ENCODE measurements around the gene NBPF11.
"Not testable (repeated sequence)": the region's sequence is repeated elsewhere in the genome, so short reads cannot be mapped to it uniquely, and the experiment has no call there.

The NBPF11 gene, protein sequence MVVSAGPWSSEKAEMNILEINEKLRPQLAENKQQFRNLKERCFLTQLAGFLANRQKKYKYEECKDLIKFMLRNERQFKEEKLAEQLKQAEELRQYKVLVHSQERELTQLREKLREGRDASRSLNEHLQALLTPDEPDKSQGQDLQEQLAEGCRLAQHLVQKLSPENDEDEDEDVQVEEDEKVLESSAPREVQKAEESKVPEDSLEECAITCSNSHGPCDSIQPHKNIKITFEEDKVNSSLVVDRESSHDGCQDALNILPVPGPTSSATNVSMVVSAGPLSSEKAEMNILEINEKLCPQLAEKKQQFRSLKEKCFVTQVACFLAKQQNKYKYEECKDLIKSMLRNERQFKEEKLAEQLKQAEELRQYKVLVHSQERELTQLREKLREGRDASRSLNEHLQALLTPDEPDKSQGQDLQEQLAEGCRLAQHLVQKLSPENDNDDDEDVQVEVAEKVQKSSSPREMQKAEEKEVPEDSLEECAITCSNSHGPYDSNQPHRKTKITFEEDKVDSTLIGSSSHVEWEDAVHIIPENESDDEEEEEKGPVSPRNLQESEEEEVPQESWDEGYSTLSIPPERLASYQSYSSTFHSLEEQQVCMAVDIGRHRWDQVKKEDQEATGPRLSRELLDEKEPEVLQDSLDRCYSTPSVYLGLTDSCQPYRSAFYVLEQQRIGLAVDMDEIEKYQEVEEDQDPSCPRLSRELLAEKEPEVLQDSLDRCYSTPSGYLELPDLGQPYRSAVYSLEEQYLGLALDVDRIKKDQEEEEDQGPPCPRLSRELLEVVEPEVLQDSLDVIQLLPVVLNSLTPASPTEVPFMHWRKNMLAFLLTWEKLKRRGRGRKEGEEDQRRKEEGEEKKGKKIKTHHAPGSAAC

GRCh38 chr1:148151911-148152656 lies at the start of gene NBPF11:
NBPF11 (minus strand) TSS chr1:148152281; CDS start chr1:148127003, 25,278 bp downstream.
- H3K36me3 Mint-ChIP-seq (ENCODE audit: low read depth); H3K27me3 Mint-ChIP-seq; H3K9me3 Mint-ChIP-seq: not testable (repeated sequence)
- Mint-ChIP-seq H3K4me3 (peak within 1 kb of the TSS; percentile 96), H3K4me1 (peaks cover 23% of the 10 kb centered on the region), H3K27ac (peak within 1 kb of the TSS; percentile 88)
- ATAC-seq (peak; percentile 98), DNase-seq (peak; percentile 84)

DNA sequence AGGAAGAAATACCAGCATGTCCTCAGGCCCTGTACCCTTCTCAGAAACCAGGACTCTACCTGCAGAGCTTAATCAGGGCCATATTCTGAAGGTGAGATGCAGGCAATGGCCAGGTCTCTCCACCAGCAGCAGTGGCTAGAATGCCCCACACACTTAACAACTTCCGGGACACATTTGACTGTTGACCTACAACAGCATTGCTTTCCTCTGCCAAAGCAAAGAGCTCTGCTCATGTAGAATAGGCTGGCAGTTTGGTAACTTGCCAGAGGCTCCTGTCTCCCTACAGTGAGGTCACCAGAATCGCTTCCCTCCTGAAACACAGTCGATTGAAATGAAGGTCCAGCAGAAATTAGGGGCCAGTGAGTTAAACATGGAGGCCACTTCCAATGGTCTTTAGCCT lies 45.3 kb upstream of the NBPF11 start:
- not testable (repeated sequence) for H3K9me3 Mint-ChIP-seq; H3K36me3 Mint-ChIP-seq (ENCODE audit: low read depth); H3K4me3 Mint-ChIP-seq; H3K27ac Mint-ChIP-seq; ATAC-seq; H3K4me1 Mint-ChIP-seq; DNase-seq; H3K27me3 Mint-ChIP-seq

GRCh38 chr1:148196949-148197348 lies 44.9 kb upstream of the NBPF11 start:
- H3K27ac Mint-ChIP-seq; H3K9me3 Mint-ChIP-seq; H3K36me3 Mint-ChIP-seq (ENCODE audit: low read depth); DNase-seq; H3K27me3 Mint-ChIP-seq; H3K4me3 Mint-ChIP-seq; H3K4me1 Mint-ChIP-seq: not testable (repeated sequence)
- ATAC-seq: peak; percentile 52

DNA sequence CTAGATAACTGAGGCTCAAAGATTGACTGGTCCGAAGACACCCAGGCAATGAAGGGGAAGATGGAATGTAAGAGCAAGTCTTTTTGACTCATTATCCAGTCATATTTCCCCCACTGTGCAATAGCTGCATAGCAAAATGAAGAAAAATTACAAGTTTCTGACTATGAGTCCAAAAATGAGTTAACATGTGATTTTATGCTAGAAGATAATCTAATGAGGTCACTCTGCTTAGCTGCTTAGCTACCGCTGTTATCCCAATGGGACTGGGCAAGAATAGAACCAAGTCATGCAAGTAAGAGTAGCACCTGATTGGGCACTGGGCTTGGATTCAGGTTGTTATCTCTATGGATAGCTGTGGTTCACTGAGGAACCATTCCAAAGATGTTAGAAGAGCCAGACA lies 43.0 kb upstream of the NBPF11 start:
- not testable (repeated sequence) for H3K9me3 Mint-ChIP-seq

GRCh38 chr1:148188768-148189167 lies 36.7 kb upstream of the NBPF11 start:
- H3K27me3 Mint-ChIP-seq; H3K36me3 Mint-ChIP-seq (ENCODE audit: low read depth); H3K4me1 Mint-ChIP-seq; ATAC-seq; H3K27ac Mint-ChIP-seq; H3K9me3 Mint-ChIP-seq; H3K4me3 Mint-ChIP-seq; DNase-seq: not testable (repeated sequence)

More for the DNA sequence above, 43.0 kb upstream of the NBPF11 start:
- ATAC-seq; H3K27me3 Mint-ChIP-seq; H3K27ac Mint-ChIP-seq; H3K36me3 Mint-ChIP-seq (ENCODE audit: low read depth); H3K4me1 Mint-ChIP-seq; H3K4me3 Mint-ChIP-seq; DNase-seq: not testable (repeated sequence)

DNA sequence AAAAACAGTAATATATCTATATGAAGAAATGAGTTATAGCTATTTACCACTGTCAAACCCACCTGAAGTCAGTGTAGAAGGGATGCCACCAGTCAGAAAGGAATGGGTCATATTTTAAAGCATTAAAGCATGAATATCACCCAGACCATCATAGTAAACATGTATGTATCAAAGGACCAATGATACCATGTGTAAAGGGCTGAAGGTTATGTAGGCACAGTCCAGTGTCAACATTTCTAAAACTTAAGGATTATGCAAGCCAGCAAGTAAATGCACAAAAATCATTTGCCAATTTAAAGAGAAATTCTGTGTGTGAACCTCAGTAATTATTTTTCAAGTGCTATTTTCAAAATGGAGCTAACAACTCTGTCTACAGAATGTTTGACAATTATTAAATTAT lies 26.6 kb upstream of the NBPF11 start:
- not testable (repeated sequence) for H3K27me3 Mint-ChIP-seq, ATAC-seq

GRCh38 chr1:148175414-148175813 lies 23.3 kb upstream of the NBPF11 start:
- not testable (repeated sequence) for H3K27ac Mint-ChIP-seq; H3K36me3 Mint-ChIP-seq (ENCODE audit: low read depth); ATAC-seq; H3K4me1 Mint-ChIP-seq; H3K9me3 Mint-ChIP-seq; H3K27me3 Mint-ChIP-seq; DNase-seq; H3K4me3 Mint-ChIP-seq

More for the DNA sequence above, 26.6 kb upstream of the NBPF11 start:
- not testable (repeated sequence) for H3K27ac Mint-ChIP-seq; H3K36me3 Mint-ChIP-seq (ENCODE audit: low read depth); H3K9me3 Mint-ChIP-seq; DNase-seq; H3K4me1 Mint-ChIP-seq; H3K4me3 Mint-ChIP-seq

GRCh38 chr1:148171995-148172394 lies 19.9 kb upstream of the NBPF11 start:
- not testable (repeated sequence) for ATAC-seq; H3K27me3 Mint-ChIP-seq; H3K9me3 Mint-ChIP-seq; H3K36me3 Mint-ChIP-seq (ENCODE audit: low read depth); DNase-seq; H3K27ac Mint-ChIP-seq; H3K4me3 Mint-ChIP-seq; H3K4me1 Mint-ChIP-seq

- Mint-ChIP-seq H3K27ac (no peak overlapping the region), H3K27me3 (peaks cover 9% of the 10 kb centered on the region), H3K4me3 (no peak overlapping the region), H3K9me3 (no peaks in the 10 kb centered on the region), H3K4me1 (peaks cover 3% of the 10 kb centered on the region), H3K36me3 (ENCODE audit: low read depth) (no peaks in the 10 kb centered on the region)
- DNase-seq (no peak), ATAC-seq (no peak)
These were observed 14.7 kb upstream of the NBPF11 start for GRCh38 chr1:148166558-148167492.

- peaks cover 8% of the 10 kb centered on the region for H3K4me1 Mint-ChIP-seq
- peaks cover 21% of the 10 kb centered on the region for H3K27me3 Mint-ChIP-seq
- H3K27ac Mint-ChIP-seq: no peak overlapping the region
- no peaks in the 10 kb centered on the region for H3K9me3 Mint-ChIP-seq
- H3K4me3 Mint-ChIP-seq: no peak overlapping the region
- no peaks in the 10 kb centered on the region for H3K36me3 Mint-ChIP-seq (ENCODE audit: low read depth)
- DNase-seq (no peak), ATAC-seq (no peak)
These were observed 10.3 kb upstream of the NBPF11 start for GRCh38 chr1:148162363-148162762.

DNA sequence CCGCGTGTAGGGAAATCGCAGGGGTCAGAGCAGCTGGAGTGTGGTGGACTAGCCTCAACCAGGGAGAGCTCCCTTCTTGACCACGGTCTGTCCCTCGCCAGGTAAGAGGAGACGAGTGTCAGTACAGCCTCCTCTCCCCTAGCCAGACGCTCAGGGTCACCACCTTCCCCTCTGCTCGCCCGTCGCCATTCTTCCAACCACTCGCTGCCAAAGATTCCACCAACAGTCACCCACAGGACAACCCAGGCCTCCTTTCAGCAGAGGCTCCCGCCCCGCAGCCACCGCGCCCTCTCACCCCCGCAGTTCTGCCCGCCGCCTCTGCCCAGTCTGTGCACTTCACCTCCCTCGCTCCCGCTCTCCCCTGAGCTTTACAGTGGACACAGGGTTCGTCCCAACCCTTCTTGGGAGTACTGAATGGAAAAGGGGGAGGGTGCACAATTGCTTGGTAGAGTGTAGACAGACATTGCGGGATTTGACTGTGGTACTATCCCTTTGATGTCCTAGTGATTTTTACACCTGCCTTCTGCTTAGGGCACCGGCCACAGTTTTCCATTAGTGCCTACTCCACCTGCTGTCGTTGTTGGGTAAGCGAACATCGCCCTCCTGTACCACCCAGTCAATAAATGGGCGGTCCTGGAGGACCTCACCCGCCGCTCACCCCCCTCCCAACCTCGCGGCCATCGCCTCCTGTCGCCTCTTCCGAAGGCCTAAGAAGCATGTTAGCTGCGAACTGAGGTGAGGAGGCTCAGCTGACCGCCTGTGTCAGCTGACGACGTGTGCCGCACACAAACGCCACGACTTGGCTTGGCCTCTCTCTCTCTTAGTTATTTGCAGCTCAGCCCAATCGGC lies 9.2 kb upstream of the NBPF11 start:
- DNase-seq (no peak), ATAC-seq (no peak)
- Mint-ChIP-seq H3K36me3 (ENCODE audit: low read depth) (no peaks in the 10 kb centered on the region), H3K27ac (no peak overlapping the region), H3K27me3 (peaks cover 18% of the 10 kb centered on the region), H3K4me3 (no peak overlapping the region), H3K9me3 (no peaks in the 10 kb centered on the region), H3K4me1 (peaks cover 6% of the 10 kb centered on the region)

DNA sequence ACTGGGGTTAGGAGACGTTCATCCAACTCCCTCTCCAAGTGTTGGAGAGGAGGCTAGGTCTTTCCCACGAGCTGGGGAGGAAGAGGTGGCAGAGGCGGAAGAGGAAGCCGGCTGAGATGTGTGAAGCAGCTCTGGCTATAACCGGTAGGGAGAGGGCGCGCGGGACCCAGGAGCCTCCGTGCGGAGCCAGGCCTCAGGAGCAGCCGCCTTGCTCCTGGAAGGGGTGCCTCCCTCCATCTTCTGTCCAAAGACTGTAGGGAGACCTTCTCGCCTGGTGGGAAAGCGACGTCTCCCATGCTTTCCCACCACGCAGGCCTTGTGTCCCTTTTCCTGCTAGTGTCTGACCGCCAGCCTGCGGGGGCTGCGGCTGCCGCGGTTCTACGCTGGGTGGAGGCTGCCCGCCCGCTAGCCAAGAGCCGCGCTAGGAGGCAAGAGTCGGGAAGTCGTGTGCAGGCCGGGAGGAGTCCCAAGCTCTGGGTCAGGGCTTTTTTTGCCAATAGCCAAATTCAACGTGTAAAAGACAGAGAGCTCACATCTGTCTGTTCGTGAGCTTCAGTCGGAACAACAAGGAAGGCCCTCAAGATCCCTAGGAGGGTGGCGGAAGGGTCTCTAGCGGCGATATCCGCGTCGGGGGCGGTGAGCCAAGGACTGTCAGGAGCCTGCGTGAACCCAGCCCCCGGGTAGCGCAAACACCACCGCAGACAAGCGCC lies 8.4 kb upstream of the NBPF11 start:
- H3K9me3 Mint-ChIP-seq: no peaks in the 10 kb centered on the region
- no peak overlapping the region for H3K4me3 Mint-ChIP-seq
- peaks cover 13% of the 10 kb centered on the region for H3K4me1 Mint-ChIP-seq
- no peak for ATAC-seq
- no peaks in the 10 kb centered on the region for H3K36me3 Mint-ChIP-seq (ENCODE audit: low read depth)
- peaks cover 18% of the 10 kb centered on the region for H3K27me3 Mint-ChIP-seq
- H3K27ac Mint-ChIP-seq: no peak overlapping the region
- DNase-seq: no peak

DNA sequence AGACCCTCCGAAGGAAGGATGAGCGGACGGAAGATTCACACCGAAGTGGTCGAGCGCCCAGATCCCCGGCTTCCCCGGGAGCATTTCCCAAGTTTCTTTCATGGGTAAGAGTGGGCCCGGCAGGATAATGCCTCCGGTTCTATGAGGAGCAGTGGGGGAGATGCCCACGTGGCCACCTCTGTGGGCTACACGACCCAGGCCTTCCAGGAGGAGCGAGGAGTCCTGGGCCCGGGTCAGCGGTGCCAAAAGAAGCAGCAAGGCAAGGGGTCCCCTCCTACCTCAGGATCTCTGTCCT lies 7.9 kb upstream of the NBPF11 start:
- DNase-seq: no peak
- Mint-ChIP-seq H3K27me3 (peaks cover 18% of the 10 kb centered on the region), H3K9me3 (no peaks in the 10 kb centered on the region), H3K27ac (no peak overlapping the region), H3K4me3 (no peak overlapping the region), H3K36me3 (ENCODE audit: low read depth) (no peaks in the 10 kb centered on the region), H3K4me1 (peaks cover 16% of the 10 kb centered on the region)
- ATAC-seq: no peak

All from activated naive CD8-positive, alpha-beta T cell treated with anti-CD3 and anti-CD28 coated beads, Interleukin-2, amount 50 U/mL, for 24 hours (primary cell).